ENCODE results near the gene UCK2.

UCK2 gene

GRCh38 chr1:165834881-165835280 is 7.5 kb downstream of the UCK2 start:
- DNase-seq: no peak

DNA sequence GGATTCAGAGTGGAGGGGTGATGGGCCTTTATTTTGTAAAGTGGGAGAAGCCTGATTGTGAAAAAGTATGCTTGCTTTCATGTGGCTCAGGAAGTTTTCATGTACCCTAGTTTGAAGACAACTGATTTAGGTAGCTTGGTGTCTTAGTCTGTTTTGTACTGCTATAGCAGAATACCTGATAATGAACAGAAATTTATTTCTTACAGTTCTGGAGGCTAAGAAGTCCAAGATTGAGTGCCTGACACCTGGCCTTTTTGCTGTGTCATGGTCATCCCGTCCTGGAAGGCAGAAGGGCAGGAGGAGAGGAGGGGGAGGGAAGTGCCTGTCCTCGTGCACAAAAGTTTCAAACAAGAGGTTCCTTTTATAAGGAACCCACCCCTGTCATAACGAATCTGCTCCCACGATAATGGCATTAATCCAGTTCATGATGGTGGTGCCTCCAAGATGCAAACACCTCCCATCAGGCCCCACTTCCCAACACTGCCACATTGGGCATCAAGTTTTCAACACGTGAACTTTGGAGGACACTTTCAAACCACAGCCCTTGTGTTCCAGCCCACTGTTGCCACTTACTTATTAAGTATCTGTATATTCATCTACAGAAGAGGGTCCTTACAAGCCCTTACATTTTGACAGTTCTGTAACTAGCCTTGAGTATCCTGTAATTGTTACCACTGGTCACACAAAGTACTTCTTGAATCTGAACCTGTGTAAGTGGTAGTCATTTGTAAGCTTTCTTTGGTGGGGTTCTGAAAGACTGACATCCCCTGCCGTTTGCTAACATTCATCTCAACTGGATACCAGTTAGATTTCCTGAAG is 9.5 kb downstream of the UCK2 start:
- DNase-seq: no peak

GRCh38 chr1:165837838-165838364 is 10.5 kb downstream of the UCK2 start:
- DNase-seq: no peak

GRCh38 chr1:165840423-165840822 is 13.0 kb downstream of the UCK2 start:
- no peak for DNase-seq

DNA sequence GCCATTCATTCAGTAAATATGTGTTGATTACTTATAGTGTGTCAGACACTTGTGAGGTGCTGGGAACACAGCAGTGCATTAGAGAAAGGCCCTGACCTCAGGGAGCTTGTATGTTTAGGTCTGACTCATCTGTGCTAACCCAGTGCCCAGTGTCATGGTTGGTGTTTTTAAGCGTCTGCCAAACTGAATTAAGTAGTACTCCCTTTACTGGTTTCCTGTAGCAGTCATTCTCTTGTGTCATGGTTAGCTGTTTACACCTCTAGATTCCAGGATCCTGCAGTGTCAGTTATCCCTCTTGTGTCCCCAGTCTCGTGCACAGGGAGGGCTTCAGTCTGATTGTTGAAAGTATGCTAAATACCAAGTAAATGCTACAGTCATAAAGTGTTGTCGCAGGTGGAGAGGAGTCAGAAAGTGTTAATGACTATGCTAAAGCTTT is 14.2 kb downstream of the UCK2 start:
- DNase-seq: peak; percentile 66

DNA sequence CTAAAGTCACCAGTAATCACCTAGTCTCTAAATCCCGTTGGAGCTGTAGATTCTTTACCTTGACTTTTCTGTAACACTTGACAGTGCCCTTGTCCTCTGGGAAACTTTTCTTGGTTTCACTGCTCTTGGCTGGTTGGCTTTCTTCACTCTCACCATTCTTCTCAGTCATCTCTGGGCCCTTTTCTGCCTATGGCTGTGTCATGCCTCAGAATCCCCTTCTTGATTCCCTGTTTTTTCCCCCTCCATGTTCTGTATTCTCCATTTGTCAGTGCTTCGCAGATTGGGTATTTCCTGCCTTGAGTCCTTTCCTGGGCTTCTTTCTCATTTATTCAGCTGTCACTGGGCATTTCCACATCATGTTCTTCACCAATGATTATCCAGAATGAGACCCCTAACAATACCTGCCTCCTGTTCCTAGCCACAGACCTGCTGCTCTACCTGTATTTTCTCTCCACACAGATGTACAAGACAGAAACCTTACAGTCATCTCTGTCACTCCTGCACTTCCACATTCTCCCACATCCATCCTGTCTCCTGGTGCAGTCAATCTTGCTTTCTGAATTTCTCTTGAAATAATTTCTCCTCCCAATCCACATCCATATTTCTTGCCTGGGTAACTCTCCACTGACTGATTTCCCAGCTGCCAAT is 14.7 kb downstream of the UCK2 start:
- DNase-seq: no peak

DNA sequence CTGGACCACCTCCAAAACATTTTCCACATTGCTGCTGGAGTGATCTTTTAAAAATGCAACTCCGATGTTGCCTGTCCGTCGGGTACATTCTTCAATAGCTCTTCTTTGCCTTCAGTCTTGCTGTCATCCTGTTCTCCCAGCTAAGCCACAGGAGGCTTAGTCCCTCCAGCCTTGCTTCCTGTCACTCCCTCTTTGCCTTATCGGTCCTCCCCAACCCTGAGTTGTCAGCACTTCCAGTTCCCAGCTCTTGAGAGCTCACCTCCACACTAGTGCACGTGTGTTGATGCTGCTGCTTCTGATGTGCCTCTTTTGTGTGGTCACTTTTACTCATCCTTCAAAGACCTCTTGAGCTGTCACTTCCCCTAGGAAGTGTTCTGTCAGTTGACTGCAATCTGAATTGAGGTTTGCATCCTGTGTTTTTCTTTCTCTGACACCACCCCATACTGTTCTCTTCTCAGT is 15.3 kb downstream of the UCK2 start:
- peak; percentile 77 for DNase-seq

DNA sequence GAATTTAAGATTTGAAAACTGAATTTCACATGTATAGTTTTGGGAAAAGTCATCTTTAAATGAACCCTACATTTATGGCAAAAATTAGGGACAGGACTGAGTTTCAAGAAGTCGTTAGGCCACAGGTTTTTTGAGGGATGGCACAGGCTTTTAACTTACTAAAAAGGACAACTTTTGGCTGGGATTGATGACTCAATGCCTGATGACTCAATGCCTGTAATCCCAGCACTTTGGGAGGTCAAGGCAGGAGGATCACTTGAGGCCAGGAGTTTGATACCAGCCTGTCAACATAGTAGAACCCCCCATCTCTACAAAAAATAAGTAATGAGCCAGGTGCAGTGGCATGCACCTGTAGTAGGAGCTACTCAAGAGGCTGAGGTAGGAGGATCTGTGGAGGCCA is 15.9 kb downstream of the UCK2 start:
- no peak for DNase-seq

GRCh38 chr1:165844114-165844798 is 16.8 kb downstream of the UCK2 start:
- no peak for DNase-seq

- DNase-seq: no peak
Observed at GRCh38 chr1:165844933-165845332, 17.5 kb downstream of the UCK2 start.

DNA sequence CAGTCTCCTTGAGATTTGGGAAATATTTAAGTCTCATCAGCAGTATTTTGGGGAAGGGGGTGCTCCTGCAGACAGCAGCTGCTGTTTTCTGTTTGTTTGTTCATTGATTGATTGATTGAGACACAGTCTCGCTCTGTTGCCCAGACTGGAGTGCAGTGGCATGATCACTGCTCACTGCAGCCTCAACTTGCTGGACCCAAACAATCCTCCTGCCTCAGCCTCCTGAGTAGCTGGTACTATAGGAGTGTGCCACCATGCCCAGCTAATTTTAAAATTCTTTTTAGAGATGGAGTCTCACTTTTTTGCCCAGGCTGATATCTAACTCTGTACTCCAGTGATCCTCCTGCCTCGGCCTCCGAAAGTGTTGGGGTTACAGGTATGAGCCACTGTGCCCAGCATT is 18.2 kb downstream of the UCK2 start:
- DNase-seq: no peak

DNA sequence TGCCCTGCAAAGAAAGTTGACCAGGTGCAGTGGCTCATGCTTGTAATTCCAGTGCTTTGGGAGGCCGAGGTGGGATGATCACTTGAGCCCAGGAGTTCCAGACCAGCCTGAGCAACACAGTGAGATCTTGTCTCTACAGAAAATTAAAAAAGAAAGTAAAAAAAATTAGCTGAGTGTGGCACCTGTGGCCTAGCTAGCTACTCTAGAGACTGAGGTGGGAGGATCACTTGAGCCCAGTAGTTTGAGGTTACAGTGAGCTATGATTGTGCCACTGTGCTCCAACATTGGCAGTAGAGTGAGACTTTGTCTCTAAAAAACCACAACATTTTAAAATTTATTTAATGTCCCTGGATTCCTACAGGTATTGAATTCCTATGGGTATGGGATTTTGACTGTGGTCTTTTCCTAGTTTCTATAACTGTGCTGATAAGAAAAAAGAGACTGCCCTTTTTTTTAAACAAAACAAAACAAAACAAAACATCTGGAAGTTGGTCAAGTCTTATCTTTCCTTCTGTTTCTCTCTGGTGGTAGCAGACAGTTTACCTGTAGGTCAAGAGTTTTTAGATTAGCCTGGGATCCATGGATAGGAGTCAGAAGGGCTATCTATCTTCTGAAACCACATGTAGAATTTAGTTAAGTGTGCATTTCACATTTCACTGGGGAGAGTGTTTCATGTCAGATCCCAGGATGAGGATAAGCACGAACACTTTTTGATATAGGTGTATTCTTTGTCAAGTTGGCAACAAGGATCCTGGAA is 18.8 kb downstream of the UCK2 start:
- no peak for DNase-seq

DNA sequence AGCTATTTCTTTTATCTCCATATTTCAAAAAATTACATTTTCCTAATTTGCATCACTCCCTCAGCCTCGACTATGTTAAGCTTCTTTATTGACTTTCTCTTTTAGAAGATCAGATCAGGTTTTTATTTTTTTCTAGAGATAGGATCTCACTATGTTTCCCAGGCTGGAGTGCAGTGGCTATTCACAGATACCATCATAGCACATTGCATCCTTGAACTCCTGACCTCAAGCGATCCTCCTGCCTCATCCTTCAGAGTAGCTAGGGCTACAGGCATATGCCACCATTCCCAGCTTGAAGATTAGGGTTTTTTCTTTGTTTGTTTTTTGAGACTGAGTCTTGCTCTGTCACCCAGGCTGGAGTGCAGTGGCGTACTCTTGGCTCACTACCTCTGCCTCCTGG is 20.1 kb downstream of the UCK2 start:
- DNase-seq: no peak

DNA sequence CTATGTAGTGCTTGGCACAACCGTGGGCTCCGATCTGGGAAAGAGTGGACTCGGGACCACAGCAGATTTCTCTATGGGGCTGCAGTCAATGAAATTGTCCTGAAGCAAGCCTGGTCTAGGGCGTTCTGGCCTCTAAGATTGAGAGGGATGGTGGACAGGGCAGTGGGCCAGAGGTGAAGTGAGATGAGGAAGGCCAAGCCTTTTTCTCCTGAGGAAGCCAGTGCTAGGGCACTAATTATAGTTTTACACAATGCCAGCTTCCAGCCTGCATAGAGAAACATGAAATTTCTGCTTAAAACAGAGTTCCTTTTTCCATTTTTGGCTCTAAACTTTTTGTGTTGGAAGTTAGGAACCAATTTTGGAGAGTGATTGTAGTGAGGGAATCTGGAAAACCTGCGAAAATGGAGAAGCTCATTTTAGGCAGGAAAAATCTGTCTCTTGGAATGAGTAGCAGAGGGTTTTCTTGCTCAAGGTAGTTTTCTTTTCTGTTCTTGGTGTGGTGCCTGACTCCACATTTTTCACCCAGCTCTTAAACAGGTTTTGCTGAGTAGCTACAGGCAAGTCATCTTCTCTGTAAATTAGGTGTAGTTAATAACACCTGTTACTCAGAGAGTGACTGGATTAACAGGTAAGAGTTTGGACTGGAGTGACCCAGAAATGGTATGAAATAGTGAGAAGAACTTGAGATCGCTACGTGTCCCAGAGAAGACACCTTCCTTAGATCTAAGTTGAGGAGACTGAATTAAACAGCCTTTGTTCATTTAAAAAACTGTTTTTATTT is 22.1 kb downstream of the UCK2 start:
- DNase-seq: no peak

GRCh38 chr1:165851034-165851658 is 23.7 kb downstream of the UCK2 start:
- peak; percentile 60 for DNase-seq

- DNase-seq: no peak
Observed at GRCh38 chr1:165852871-165853270, 25.5 kb downstream of the UCK2 start.

- DNase-seq: no peak
Observed at GRCh38 chr1:165853528-165854075, 26.2 kb downstream of the UCK2 start.

- DNase-seq: peak; percentile 35
Observed at GRCh38 chr1:165854101-165854845, 26.9 kb downstream of the UCK2 start.

GRCh38 chr1:165855010-165855838 is 27.8 kb downstream of the UCK2 start:
- no peak for DNase-seq
